Progenitor cell of endocrine pancreas (in vitro differentiated cells): ENCODE measurements around the gene ECI1. TPM values are rescaled to one million over a fixed set of nuclear protein-coding genes. Genes with fewer than 3 reads are reported as not detected.

Source experiments
- DNase-seq: peaks from one replicate; pipeline ENCODE4 v3.0.0; 2021; ENCODE audit warnings: low spot score; ENCODE audit not compliant: unreplicated experiment
- H3K27ac Mint-ChIP-seq: 2 replicates; pipeline ENCODE4 v1.8.0; 2021; ENCODE audit warnings: mild to moderate bottlenecking, moderate library complexity, mixed read lengths
- H3K27me3 Mint-ChIP-seq: 2 replicates; pipeline ENCODE4 v1.8.0; 2021; ENCODE audit warnings: mixed read lengths
- H3K36me3 Mint-ChIP-seq: 2 replicates; pipeline ENCODE4 v1.8.0; 2022; ENCODE audit warnings: mixed read lengths; ENCODE audit not compliant: insufficient read depth
- H3K4me1 Mint-ChIP-seq: 2 replicates; pipeline ENCODE4 v1.8.0; 2021; ENCODE audit warnings: low read depth, mixed read lengths
- H3K4me3 Mint-ChIP-seq: 2 replicates; pipeline ENCODE4 v1.8.0; 2021; ENCODE audit warnings: low read depth, mild to moderate bottlenecking, moderate library complexity, mixed read lengths
- H3K9me3 Mint-ChIP-seq: 2 replicates; pipeline ENCODE4 v1.8.0; 2021; ENCODE audit warnings: low read depth, mixed read lengths
- total RNA-seq: library from RNA; stranded (reverse); gene quantifications from 2 replicates; pipeline ENCODE4 v1.2.1, GENCODE V29; 2021
- TF ChIP-seq, protein P1 (sequence below): fragments of 200-600 bp; sonication (generic); IDR thresholded peaks from one replicate; pipeline ENCODE4 v1.5.0; 2021; ENCODE audit warnings: antibody characterized with exemption, mild to moderate bottlenecking; ENCODE audit not compliant: unreplicated experiment

ECI1 gene
- total RNA-seq, 1 donor from 2014 or later: 72.6 TPM

DNA sequence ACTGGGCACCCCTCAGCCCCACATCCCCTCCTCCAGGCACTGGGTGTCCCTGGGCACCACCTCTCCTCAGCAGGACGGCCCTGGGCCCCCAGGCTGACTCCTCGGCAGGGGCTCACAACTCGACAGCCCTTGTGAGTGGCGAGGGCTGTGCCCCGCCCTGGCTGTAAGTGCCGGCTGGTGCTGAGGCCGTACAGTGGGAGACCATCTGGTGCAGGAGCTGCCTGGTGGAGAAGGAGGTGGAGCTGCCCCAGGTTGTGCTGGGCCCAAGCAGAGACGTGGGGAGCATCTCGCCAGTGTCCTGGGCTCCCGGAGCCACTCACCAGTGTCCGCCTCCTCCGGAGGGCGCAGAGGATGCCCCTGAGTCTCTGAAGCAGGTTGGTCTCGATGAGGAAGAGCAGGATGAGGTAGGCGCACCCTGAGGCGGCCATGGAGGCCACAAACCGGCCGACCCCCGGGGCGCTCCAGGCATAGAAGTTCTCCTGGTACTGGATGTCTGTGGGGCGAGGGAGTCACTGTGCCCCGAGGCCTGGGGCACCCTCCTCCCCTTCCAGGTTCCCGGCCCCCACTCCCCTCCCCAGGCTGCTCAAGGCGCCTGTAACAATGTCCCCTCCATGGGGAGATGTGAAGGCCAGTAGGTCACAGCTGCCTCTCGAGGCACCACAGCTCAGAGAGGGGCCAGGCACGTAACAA is 31.6 kb upstream of the ECI1 start:
- Mint-ChIP-seq H3K4me3 (no peak overlapping the region), H3K27ac (peak overlapping the region; percentile 82), H3K9me3 (no peaks in the 10 kb centered on the region), H3K27me3 (peaks cover 8% of the 10 kb centered on the region), H3K36me3 (no peaks in the 10 kb centered on the region), H3K4me1 (no peaks in the 10 kb centered on the region)
- TF ChIP-seq, protein P1, sequence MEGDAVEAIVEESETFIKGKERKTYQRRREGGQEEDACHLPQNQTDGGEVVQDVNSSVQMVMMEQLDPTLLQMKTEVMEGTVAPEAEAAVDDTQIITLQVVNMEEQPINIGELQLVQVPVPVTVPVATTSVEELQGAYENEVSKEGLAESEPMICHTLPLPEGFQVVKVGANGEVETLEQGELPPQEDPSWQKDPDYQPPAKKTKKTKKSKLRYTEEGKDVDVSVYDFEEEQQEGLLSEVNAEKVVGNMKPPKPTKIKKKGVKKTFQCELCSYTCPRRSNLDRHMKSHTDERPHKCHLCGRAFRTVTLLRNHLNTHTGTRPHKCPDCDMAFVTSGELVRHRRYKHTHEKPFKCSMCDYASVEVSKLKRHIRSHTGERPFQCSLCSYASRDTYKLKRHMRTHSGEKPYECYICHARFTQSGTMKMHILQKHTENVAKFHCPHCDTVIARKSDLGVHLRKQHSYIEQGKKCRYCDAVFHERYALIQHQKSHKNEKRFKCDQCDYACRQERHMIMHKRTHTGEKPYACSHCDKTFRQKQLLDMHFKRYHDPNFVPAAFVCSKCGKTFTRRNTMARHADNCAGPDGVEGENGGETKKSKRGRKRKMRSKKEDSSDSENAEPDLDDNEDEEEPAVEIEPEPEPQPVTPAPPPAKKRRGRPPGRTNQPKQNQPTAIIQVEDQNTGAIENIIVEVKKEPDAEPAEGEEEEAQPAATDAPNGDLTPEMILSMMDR: no peak
- DNase-seq: no peak

DNA sequence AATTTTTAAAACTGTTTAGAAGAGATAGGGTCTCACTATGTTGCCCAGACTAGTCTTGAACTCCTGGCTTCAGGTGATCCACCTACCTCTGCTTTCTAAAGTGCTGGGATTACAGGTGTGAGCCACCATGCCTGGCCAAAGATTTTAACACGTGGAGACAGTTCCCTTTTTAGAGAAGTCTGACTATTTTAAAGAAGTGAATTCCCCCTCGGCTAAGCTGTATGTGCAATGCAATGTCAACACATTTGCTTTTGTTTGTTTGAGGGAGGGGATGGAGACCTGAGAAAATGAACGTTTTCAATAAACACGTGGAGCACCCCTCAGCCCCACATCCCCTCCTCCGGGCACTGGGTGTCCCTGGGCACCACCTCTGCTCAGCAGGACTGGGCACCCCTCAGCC is 30.9 kb upstream of the ECI1 start:
- no peaks in the 10 kb centered on the region for H3K4me1 Mint-ChIP-seq

GRCh38 chr16:2280981-2281542 is 29.7 kb upstream of the ECI1 start:
- no peak overlapping the region for H3K27ac Mint-ChIP-seq
- peaks cover 8% of the 10 kb centered on the region for H3K27me3 Mint-ChIP-seq
- no peaks in the 10 kb centered on the region for H3K36me3 Mint-ChIP-seq
- TF ChIP-seq, protein P1: no peak
- no peaks in the 10 kb centered on the region for H3K9me3 Mint-ChIP-seq
- no peak overlapping the region for H3K4me3 Mint-ChIP-seq
- no peak for DNase-seq
- H3K4me1 Mint-ChIP-seq: no peaks in the 10 kb centered on the region

More for the DNA sequence above, 30.9 kb upstream of the ECI1 start:
- TF ChIP-seq, protein P1: no peak
- Mint-ChIP-seq H3K9me3 (no peaks in the 10 kb centered on the region), H3K27me3 (peaks cover 8% of the 10 kb centered on the region), H3K36me3 (no peaks in the 10 kb centered on the region), H3K27ac (no peak overlapping the region), H3K4me3 (no peak overlapping the region)
- DNase-seq: no peak

DNA sequence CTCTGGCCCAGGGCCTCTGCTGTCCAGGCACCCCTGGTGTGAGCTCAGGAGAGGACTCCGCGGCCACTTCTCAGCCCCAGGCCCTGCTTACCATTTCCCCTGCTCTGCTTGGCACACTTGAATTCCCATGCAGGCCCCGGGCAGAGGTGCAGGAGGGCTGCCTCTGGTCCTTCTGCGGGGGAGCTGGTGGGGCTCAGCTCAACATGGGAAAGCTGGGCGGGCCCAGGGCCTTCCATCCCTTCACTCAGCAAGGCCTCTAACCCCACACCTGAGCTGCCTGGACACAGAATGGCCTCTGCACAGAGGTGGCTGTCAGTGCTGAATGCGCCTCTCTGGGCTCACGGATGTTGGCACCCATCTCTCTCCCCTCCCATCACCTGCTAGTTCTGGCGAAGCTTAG is 29.1 kb upstream of the ECI1 start:
- TF ChIP-seq, protein P1: no peak
- Mint-ChIP-seq H3K27me3 (peaks cover 8% of the 10 kb centered on the region), H3K9me3 (no peaks in the 10 kb centered on the region), H3K4me1 (no peaks in the 10 kb centered on the region), H3K4me3 (no peak overlapping the region), H3K27ac (no peak overlapping the region), H3K36me3 (no peaks in the 10 kb centered on the region)
- no peak for DNase-seq

GRCh38 chr16:2278956-2279800 is 27.8 kb upstream of the ECI1 start:
- no peak overlapping the region for H3K4me3 Mint-ChIP-seq
- no peaks in the 10 kb centered on the region for H3K36me3 Mint-ChIP-seq
- H3K9me3 Mint-ChIP-seq: no peaks in the 10 kb centered on the region
- H3K27me3 Mint-ChIP-seq: peaks cover 8% of the 10 kb centered on the region
- TF ChIP-seq, protein P1: no peak
- no peak for DNase-seq
- no peaks in the 10 kb centered on the region for H3K4me1 Mint-ChIP-seq
- no peak overlapping the region for H3K27ac Mint-ChIP-seq
